Upper lobe of right lung (tissue), 1 donor: ENCODE data around the gene NR2C2. TPM values are rescaled to one million over a fixed set of nuclear protein-coding genes. Genes with fewer than 3 reads are reported as not detected.
A peak's percentile ranks its signal among the peaks of the same experiment; 100 is the strongest.

Source experiments
- ATAC-seq: fragments of 200-7000 bp; cut with Tn5 transposase; one replicate; pipeline ENCODE4 v1.9.1; 2020; ENCODE audit warnings: mild to moderate bottlenecking, moderate library complexity
- DNase-seq: peaks from one replicate; pipeline ENCODE4 v3.0.0-alpha.2; 2020
- H3K27ac ChIP-seq: fragments of 200-600 bp; one replicate; pipeline ENCODE4 v1.8.0; 2022
- H3K27me3 ChIP-seq: fragments of 200-600 bp; one replicate; pipeline ENCODE4 v1.8.0; 2022; ENCODE audit warnings: mild to moderate bottlenecking
- H3K36me3 ChIP-seq: fragments of 200-600 bp; one replicate; pipeline ENCODE4 v1.8.0; 2022
- H3K4me1 ChIP-seq: fragments of 200-600 bp; one replicate; pipeline ENCODE4 v1.8.0; 2022
- H3K4me3 ChIP-seq: fragments of 200-600 bp; one replicate; pipeline ENCODE4 v1.8.0; 2022; ENCODE audit warnings: mild to moderate bottlenecking
- H3K9me3 ChIP-seq: fragments of 200-600 bp; one replicate; pipeline ENCODE4 v1.8.0; 2022
- intact Hi-C: fragments of 100-400 bp; cut with DNase I; formaldehyde crosslinking; loops from one replicate; pipeline ENCODE4 v1.11.0; 2022
- total RNA-seq: library from RNA; stranded (reverse); fragmentation: NEBNext Ultra II Directional; extraction: Animal tissue kit (Norgen Biotek cat#: 25700); gene quantifications from one replicate; pipeline ENCODE4 v1.2.1, GENCODE V29; 2021
- TF ChIP-seq, protein P1 (sequence below): fragments of 200-600 bp; IDR thresholded peaks from one replicate; pipeline ENCODE4 v1.8.0; 2022; ENCODE audit warnings: antibody characterized with exemption
- donor health status: DM: no; HTN: yes; CAD: no; lungs with severe emphysema.

NR2C2 gene
- total RNA-seq, 1 donor from 2014 or later: 52.5 TPM

DNA sequence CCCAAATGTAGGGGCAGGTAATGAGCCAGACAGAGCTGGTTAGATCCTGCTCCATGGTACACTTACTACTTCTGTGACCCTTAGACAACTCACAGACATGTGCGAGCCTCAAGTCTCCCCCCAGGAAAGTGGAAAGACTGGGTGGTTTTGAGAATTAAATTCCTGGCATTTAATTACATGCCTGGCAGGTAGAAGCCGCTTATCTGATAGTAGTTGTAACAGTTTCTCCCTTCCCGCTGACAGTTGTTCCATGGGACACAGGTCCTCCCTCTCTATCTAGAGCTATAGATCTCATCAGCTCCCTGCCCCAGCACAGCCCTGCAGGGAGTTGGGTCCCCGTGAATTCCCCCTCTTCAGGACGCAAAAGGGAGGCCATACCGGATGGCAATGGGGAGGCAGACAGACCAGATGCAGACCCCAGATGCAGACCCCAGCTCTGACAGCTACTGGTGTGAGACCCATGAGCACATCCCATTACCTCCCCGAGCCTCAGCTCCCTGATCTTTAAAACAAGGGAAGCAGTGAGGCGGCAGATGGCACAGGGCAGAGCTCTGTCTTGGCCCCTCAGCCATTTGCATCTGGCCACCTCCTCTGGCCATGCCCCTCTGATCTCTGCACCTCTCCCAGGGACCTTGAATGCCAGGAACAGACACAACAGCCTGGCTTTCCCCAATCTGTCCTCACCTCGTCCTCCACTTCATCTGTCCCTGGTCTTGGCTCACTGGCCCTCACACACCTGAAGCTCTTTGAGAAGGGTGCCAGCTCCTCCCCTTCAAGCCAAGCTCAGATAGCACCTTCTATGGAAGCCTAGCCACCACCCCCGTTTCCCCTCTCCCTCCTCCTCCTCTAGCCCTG lies 34.1 kb upstream of the NR2C2 start:
- intact Hi-C loops: no loop called here
- TF ChIP-seq, protein P1, sequence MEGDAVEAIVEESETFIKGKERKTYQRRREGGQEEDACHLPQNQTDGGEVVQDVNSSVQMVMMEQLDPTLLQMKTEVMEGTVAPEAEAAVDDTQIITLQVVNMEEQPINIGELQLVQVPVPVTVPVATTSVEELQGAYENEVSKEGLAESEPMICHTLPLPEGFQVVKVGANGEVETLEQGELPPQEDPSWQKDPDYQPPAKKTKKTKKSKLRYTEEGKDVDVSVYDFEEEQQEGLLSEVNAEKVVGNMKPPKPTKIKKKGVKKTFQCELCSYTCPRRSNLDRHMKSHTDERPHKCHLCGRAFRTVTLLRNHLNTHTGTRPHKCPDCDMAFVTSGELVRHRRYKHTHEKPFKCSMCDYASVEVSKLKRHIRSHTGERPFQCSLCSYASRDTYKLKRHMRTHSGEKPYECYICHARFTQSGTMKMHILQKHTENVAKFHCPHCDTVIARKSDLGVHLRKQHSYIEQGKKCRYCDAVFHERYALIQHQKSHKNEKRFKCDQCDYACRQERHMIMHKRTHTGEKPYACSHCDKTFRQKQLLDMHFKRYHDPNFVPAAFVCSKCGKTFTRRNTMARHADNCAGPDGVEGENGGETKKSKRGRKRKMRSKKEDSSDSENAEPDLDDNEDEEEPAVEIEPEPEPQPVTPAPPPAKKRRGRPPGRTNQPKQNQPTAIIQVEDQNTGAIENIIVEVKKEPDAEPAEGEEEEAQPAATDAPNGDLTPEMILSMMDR: no peak
- no peak for ATAC-seq
- Histone ChIP-seq H3K4me3 (no peak overlapping the region), H3K36me3 (peaks cover 16% of the 10 kb centered on the region), H3K9me3 (no peaks in the 10 kb centered on the region), H3K27me3 (no peaks in the 10 kb centered on the region), H3K27ac (no peak overlapping the region), H3K4me1 (no peaks in the 10 kb centered on the region)
- DNase-seq: no peak

DNA sequence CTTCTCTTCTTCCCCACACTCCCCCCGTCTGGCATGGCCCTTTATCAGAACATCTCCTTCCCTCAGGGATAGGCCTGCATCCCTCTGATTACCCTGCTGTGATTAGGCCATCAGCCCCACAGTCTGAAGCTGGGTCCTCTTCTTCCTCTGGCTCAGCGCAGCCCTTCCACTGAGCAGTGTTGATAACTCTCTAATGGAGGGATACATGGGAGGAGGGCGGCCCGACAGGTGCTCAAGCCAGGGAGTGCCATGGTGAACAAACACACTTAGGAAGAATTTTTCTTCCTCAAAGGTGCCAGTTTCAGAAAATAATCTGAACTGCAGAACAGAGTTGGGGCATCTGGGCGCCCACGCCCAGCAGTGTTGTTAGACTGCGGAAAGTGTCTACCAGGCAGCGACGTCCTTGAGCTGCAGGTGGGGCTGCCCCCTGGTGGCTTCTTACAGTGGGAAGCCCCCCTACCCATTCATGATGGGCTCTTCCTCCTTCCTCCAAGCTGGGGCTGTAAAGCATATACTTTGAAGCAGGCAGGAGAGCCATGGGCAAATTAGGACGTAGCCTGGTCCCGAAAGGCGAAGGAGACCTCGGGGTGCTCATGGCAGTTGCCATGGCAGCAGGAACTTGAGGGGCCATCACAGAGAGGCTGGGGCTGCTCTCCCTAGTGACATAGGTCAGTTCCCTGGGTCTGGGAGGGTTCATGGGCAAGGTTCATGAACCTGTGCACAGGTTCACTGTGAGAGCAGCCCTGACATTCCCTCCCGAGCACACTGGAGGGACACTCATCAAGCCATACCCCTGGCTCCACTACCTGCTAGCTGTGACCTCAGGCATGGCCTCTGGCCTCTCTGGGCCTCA lies 33.2 kb upstream of the NR2C2 start:
- Histone ChIP-seq H3K36me3 (peaks cover 16% of the 10 kb centered on the region), H3K4me3 (no peak overlapping the region), H3K9me3 (no peaks in the 10 kb centered on the region), H3K27ac (no peak overlapping the region), H3K4me1 (no peaks in the 10 kb centered on the region), H3K27me3 (no peaks in the 10 kb centered on the region)
- TF ChIP-seq, protein P1: peak; percentile 11
- ATAC-seq (no peak), DNase-seq (peak; percentile 35)
- intact Hi-C loops: no loop called here

DNA sequence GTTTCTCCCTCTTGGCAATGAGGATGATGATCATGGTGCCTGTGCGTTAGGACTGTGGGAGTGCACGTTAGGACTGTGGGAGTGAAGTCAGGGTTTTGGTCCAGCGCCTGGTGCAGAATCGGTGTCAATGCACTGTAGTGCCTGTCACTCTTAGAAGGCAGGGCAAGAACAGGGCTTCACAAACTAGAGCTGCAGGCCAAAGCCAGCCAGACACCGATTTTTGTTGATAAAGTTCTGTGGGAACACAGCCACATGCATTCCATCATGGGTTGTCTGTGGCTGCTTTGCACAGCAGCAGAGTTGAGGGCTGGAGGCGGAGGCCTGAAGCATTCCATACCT lies 32.6 kb upstream of the NR2C2 start:
- TF ChIP-seq, protein P1: no peak
- DNase-seq (no peak), ATAC-seq (no peak)
- Histone ChIP-seq H3K4me1 (no peaks in the 10 kb centered on the region), H3K36me3 (peaks cover 16% of the 10 kb centered on the region), H3K9me3 (no peaks in the 10 kb centered on the region), H3K27me3 (no peaks in the 10 kb centered on the region), H3K27ac (no peak overlapping the region), H3K4me3 (no peak overlapping the region)
- intact Hi-C loops: loop anchor here (5.0 kb wide), 1 partner anchor 242 kb away; no protein-coding TSS in a partner anchor

DNA sequence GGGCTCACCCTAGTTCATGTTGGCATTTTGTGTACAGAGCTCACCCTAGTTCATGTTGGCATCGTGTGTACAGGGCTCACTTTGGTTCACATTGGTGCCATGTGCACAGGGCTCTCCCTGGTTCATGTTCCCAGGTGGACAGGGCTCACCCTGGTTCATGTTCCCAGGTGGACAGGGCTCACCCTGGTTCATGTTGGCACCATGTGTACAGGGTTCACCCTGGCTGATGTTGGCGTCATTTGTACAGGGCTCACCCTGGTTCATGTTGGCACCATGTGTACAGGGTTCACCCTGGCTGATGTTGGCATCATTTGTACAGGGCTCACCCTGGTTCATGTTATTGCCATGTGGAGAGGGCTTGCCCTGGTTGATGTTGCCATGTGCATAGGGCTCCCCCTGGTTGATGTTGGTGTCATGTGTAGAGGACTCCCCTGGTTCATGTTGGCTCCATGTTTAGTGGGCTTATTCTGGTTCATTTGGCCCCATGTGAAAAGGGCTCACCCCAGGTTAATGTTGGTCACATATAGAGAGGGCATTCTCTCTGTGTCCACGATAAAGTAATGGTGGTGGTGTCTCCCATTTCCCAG lies 31.7 kb upstream of the NR2C2 start:
- Histone ChIP-seq H3K4me3 (no peak overlapping the region), H3K36me3 (peaks cover 9% of the 10 kb centered on the region), H3K27ac (no peak overlapping the region), H3K9me3 (no peaks in the 10 kb centered on the region), H3K4me1 (no peaks in the 10 kb centered on the region), H3K27me3 (no peaks in the 10 kb centered on the region)
- TF ChIP-seq, protein P1: no peak
- intact Hi-C loops: loop anchor here (5.0 kb wide), 1 partner anchor 243 kb away; no protein-coding TSS in a partner anchor
- DNase-seq: peak; percentile 37
- ATAC-seq: peak; percentile 6

DNA sequence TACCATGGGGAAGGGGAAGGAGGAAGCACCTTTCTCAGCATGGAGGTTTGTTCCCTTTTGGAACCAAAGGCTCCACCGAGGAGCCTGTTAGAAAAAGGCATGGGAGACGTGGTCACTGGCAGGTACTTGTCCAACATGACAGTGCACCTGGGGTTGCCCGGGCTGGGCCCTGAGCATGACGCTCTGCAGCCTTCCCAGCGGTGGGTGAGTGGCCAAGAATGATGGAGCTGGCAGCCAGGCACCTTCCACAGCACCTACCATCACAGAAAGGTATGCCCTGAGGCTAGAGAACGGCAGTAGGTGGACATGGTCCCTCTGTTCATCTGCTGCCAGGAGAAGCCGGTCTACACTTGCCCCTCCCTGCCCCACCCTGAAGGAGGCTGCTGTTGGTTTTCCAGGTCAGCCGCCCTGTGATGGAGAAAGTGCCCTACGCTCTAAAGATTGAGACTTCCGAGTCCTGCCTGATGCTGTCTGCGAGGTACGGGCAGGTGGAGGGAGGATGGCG lies 29.0 kb upstream of the NR2C2 start:
- TF ChIP-seq, protein P1: no peak
- DNase-seq (peak; percentile 55), ATAC-seq (no peak)
- Histone ChIP-seq H3K9me3 (no peaks in the 10 kb centered on the region), H3K36me3 (peaks cover 9% of the 10 kb centered on the region), H3K4me1 (peaks cover 4% of the 10 kb centered on the region), H3K4me3 (no peak overlapping the region), H3K27me3 (no peaks in the 10 kb centered on the region), H3K27ac (no peak overlapping the region)
- intact Hi-C loops: loop anchor here (5.0 kb wide), 1 partner anchor 246 kb away; no protein-coding TSS in a partner anchor
